ENCODE results near the gene BABAM2. TPM values are rescaled to one million over a fixed set of nuclear protein-coding genes. Genes with fewer than 3 reads are reported as not detected.

The BABAM2 gene
- total RNA-seq, 1 donor from 2014 or later, result 28.5 TPM

GRCh38 chr2:28339516-28340175 is 449.1 kb downstream of the BABAM2 start:
- Mint-ChIP-seq H3K4me1 (ENCODE audit: low read depth, unreplicated experiment) (peaks cover 35% of the 10 kb centered on the region), H3K27ac (ENCODE audit: unreplicated experiment) (peak overlapping the region; percentile 71), H3K9me3 (ENCODE audit: unreplicated experiment) (no peaks in the 10 kb centered on the region), H3K36me3 (ENCODE audit: low read depth, unreplicated experiment) (peaks cover 4% of the 10 kb centered on the region), H3K27me3 (ENCODE audit: low read depth, unreplicated experiment) (peaks cover 7% of the 10 kb centered on the region), H3K4me3 (ENCODE audit: unreplicated experiment) (no peak overlapping the region)
- no peak overlapping the region for H3K4me2 ChIP-seq (ENCODE audit: low read length)
- no peak overlapping the region for H3K9ac ChIP-seq (ENCODE audit: low read length)
- H3K9me3 ChIP-seq (ENCODE audit: insufficient read depth, low read depth, low read length), result no peaks in the 10 kb centered on the region
- FAIRE-seq, result no peak
- no peak overlapping the region for H3K4me3 ChIP-seq (ENCODE audit: insufficient read depth, low read depth, low read length)
- TF ChIP-seq EZH2 (IDR thresholded peaks at IDR 0.05; ENCODE audit: insufficient read depth, low read length) (no peak), CTCF (IDR thresholded peaks at IDR 0.05; ENCODE audit: insufficient read depth, low read depth, low read length) (no peak)
- H3K4me1 ChIP-seq (ENCODE audit: insufficient read depth, low read length), result peaks cover 29% of the 10 kb centered on the region
- H4K20me1 ChIP-seq (ENCODE audit: insufficient read depth, low read length), result no peaks in the 10 kb centered on the region
- H3K79me2 ChIP-seq (ENCODE audit: insufficient read depth, low read length), result no peaks in the 10 kb centered on the region
- H3K27me3 ChIP-seq (ENCODE audit: insufficient read depth, low read length), result no peaks in the 10 kb centered on the region
- no peak overlapping the region for H3K27ac ChIP-seq (ENCODE audit: low read depth, low read length)
- H3K36me3 ChIP-seq (ENCODE audit: insufficient read depth, low read length), result no peaks in the 10 kb centered on the region
- no peak overlapping the region for H2AFZ ChIP-seq (ENCODE audit: low read depth, low read length)
- DNase-seq (ENCODE audit: low read depth), result no peak

DNA sequence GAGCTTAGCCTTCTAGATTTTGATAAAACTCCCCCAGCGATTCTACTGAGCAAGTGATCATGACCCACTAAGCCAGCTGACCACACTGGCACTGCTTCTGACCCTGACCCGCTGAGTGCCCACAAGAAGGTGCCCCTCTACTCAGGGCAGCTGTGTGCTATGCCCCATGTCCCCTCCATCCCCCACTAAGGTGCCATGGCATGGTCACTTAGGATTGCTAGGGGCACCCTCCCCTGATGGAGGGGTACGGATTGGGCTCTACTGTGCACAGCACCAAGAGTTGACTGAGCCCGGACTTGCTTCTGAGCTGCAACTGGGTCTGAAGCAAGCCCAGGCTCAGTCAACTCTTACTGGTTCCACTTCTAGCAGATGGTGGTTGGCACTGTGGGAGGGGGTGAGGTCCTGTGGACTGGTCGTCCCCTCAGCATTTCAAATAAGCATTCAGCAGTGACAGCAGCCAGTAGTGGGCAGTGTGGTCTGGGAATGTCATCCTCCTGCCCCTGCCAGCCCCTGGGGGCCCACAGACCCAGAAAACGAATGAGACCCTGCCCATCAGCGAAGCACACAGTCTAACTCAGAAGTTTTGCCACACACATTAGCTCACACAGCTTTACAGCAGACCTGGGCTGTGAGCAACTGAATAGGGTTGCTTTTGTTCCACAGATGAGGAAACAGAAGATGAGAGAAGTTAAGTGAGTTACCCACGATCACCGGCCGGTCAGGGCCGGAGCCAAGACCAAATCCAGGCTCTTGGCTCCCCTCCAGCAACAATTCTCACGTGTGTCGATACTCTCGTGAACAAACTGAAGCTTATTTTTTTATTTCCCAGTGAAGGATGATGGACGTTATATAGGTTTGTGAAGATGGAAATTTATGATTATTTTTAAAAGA is 450.0 kb downstream of the BABAM2 start:
- Histone ChIP-seq H3K79me2 (ENCODE audit: insufficient read depth, low read length) (no peaks in the 10 kb centered on the region), H3K27me3 (ENCODE audit: insufficient read depth, low read length) (no peaks in the 10 kb centered on the region), H3K9ac (ENCODE audit: low read length) (no peak overlapping the region), H3K4me1 (ENCODE audit: insufficient read depth, low read length) (peaks cover 29% of the 10 kb centered on the region), H2AFZ (ENCODE audit: low read depth, low read length) (no peak overlapping the region), H3K36me3 (ENCODE audit: insufficient read depth, low read length) (no peaks in the 10 kb centered on the region), H4K20me1 (ENCODE audit: insufficient read depth, low read length) (no peaks in the 10 kb centered on the region), H3K27ac (ENCODE audit: low read depth, low read length) (no peak overlapping the region), H3K4me3 (ENCODE audit: insufficient read depth, low read depth, low read length) (no peak overlapping the region), H3K4me2 (ENCODE audit: low read length) (no peak overlapping the region), H3K9me3 (ENCODE audit: insufficient read depth, low read depth, low read length) (no peaks in the 10 kb centered on the region)
- TF ChIP-seq CTCF (IDR thresholded peaks at IDR 0.05; ENCODE audit: insufficient read depth, low read depth, low read length), result no peak
- TF ChIP-seq EZH2 (IDR thresholded peaks at IDR 0.05; ENCODE audit: insufficient read depth, low read length), result no peak
- no peak for DNase-seq (ENCODE audit: low read depth)
- Mint-ChIP-seq H3K4me3 (ENCODE audit: unreplicated experiment) (no peak overlapping the region), H3K27me3 (ENCODE audit: low read depth, unreplicated experiment) (peaks cover 4% of the 10 kb centered on the region), H3K27ac (ENCODE audit: unreplicated experiment) (no peak overlapping the region), H3K4me1 (ENCODE audit: low read depth, unreplicated experiment) (peaks cover 35% of the 10 kb centered on the region), H3K9me3 (ENCODE audit: unreplicated experiment) (no peaks in the 10 kb centered on the region), H3K36me3 (ENCODE audit: low read depth, unreplicated experiment) (peaks cover 4% of the 10 kb centered on the region)
- FAIRE-seq, result no peak
